MM.1S (cell line): ENCODE measurements around the gene PLD1.
"Not testable (repeated sequence)": the region's sequence is repeated elsewhere in the genome, so short reads cannot be mapped to it uniquely, and the experiment has no call there.

Experiments
- DNase-seq: peaks from one replicate; pipeline ENCODE4 v3.0.0-alpha.2; 2015
- H2AFZ ChIP-seq: fragments of 300-600 bp; sonication (generic); 2 replicates; pipeline ENCODE4 v1.6.0; 2016; ENCODE audit warnings: antibody characterized with exemption, low read length
- H3F3A ChIP-seq: fragments of 300-600 bp; sonication (generic); 2 replicates; pipeline ENCODE4 v1.6.1; 2016; ENCODE audit warnings: mild to moderate bottlenecking, antibody characterized with exemption, low read length, moderate library complexity, mixed read lengths; ENCODE audit not compliant: insufficient read depth
- H3K27ac ChIP-seq: fragments of 300-600 bp; sonication (generic); 2 replicates; pipeline ENCODE4 v1.5.1; 2016; ENCODE audit warnings: mild to moderate bottlenecking, low read length
- H3K27me3 ChIP-seq: fragments of 300-600 bp; sonication (generic); replicated peaks from 2 replicates; pipeline ENCODE4 v1.6.0; 2016; ENCODE audit warnings: low read length; ENCODE audit not compliant: insufficient read depth
- H3K36me3 ChIP-seq: fragments of 300-600 bp; sonication (generic); replicated peaks from 2 replicates; pipeline ENCODE4 v1.6.1; 2016; ENCODE audit warnings: mild to moderate bottlenecking, low read length, mixed read lengths; ENCODE audit not compliant: insufficient read depth
- H3K4me1 ChIP-seq: fragments of 300-600 bp; sonication (generic); 2 replicates; pipeline ENCODE4 v1.6.1; 2016; ENCODE audit warnings: low read length, mixed read lengths
- H3K4me2 ChIP-seq: fragments of 300-600 bp; sonication (generic); 2 replicates; pipeline ENCODE4 v1.6.0; 2016; ENCODE audit warnings: low read depth, low read length
- H3K4me3 ChIP-seq: fragments of 300-600 bp; sonication (generic); 2 replicates; pipeline ENCODE4 v1.5.1; 2016; ENCODE audit warnings: low read length, mixed read lengths
- H3K79me2 ChIP-seq: fragments of 300-600 bp; sonication (generic); 2 replicates; pipeline ENCODE4 v1.6.1; 2016; ENCODE audit warnings: mixed run types, low read length, mixed read lengths
- H3K9ac ChIP-seq: fragments of 300-600 bp; sonication (generic); 2 replicates; pipeline ENCODE4 v1.6.1; 2016; ENCODE audit warnings: low read length, mixed read lengths
- H3K9me2 ChIP-seq: fragments of 300-600 bp; sonication (generic); replicated peaks from 2 replicates; pipeline ENCODE4 v1.6.1; 2016; ENCODE audit warnings: mild to moderate bottlenecking, low read length, mixed read lengths; ENCODE audit not compliant: insufficient read depth
- H3K9me3 ChIP-seq: fragments of 300-600 bp; sonication (generic); replicated peaks from 2 replicates; pipeline ENCODE4 v1.6.1; 2016; ENCODE audit warnings: mild to moderate bottlenecking, low read length, mixed read lengths; ENCODE audit not compliant: insufficient read depth
- H4K20me1 ChIP-seq: fragments of 300-600 bp; sonication (generic); 2 replicates; pipeline ENCODE4 v1.6.1; 2016; ENCODE audit warnings: mild to moderate bottlenecking, low read length, moderate library complexity, mixed read lengths; ENCODE audit not compliant: insufficient read depth
- EZH2 ChIP-seq: fragments of 300-600 bp; sonication (generic); optimal IDR thresholded peaks from 2 replicates; pipeline ENCODE3; 2017; ENCODE audit warnings: low read depth, mild to moderate bottlenecking, antibody characterized with exemption, low read length, mixed read lengths
- EZH2phosphoT487 ChIP-seq: fragments of 300-600 bp; sonication (generic); IDR thresholded peaks from 2 replicates; pipeline ENCODE4 v1.6.1; 2018; ENCODE audit warnings: antibody characterized with exemption, low read length
- TF ChIP-seq, protein P1 (sequence below): fragments of 300-600 bp; sonication (generic); IDR thresholded peaks from 2 replicates; pipeline ENCODE4 v1.5.1; 2016; ENCODE audit warnings: antibody characterized with exemption, low read length, mixed read lengths

The PLD1 gene, protein sequence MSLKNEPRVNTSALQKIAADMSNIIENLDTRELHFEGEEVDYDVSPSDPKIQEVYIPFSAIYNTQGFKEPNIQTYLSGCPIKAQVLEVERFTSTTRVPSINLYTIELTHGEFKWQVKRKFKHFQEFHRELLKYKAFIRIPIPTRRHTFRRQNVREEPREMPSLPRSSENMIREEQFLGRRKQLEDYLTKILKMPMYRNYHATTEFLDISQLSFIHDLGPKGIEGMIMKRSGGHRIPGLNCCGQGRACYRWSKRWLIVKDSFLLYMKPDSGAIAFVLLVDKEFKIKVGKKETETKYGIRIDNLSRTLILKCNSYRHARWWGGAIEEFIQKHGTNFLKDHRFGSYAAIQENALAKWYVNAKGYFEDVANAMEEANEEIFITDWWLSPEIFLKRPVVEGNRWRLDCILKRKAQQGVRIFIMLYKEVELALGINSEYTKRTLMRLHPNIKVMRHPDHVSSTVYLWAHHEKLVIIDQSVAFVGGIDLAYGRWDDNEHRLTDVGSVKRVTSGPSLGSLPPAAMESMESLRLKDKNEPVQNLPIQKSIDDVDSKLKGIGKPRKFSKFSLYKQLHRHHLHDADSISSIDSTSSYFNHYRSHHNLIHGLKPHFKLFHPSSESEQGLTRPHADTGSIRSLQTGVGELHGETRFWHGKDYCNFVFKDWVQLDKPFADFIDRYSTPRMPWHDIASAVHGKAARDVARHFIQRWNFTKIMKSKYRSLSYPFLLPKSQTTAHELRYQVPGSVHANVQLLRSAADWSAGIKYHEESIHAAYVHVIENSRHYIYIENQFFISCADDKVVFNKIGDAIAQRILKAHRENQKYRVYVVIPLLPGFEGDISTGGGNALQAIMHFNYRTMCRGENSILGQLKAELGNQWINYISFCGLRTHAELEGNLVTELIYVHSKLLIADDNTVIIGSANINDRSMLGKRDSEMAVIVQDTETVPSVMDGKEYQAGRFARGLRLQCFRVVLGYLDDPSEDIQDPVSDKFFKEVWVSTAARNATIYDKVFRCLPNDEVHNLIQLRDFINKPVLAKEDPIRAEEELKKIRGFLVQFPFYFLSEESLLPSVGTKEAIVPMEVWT

DNA sequence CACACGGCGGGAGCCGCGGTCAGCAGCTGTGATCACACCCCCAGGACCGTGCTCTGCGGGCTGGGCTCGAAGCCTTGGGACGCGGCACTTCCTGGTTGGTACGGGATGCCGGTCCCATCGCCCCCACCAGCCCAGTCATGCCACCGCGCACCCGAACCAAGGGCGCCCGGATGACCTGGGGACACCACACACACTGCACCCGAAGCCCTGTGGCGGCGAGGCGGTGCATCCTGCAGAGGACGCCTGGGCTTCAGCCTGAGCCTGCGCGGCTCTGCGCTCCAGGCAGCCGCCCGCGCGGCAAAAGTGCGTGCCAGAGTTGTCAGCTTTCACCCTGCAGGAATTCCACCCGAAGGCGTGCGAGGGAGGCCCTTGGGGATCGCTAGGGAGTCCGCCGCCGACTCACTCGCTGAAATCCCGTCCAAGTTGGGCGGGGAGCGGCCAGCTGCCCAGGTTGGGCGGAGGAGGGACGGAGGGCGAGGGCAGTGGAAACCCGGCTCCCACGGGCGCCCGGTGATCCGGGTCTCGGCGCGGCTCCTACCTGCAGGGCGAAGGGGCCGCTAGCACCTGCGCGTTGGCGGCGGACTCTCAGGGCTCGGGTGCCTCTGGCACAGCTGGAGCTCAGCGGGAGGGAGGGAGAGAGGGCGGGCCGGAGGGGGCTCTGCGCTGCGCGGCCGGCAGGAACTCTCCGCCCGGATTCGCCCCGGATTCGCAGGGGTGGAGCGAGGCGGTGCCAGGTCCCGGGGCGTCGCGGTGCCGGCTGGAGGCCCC, at the start of gene PLD1:
Gene PLD1 (minus strand): TSS at position 623 of the 768 bp plus-strand sequence. CDS start 72,432 bp downstream, outside the sequence.
- Histone ChIP-seq H3K9me2 (no peaks in the 10 kb centered on the region), H3K79me2 (no peaks in the 10 kb centered on the region), H3K4me2 (peak within 1 kb of the TSS; percentile 94), H4K20me1 (no peaks in the 10 kb centered on the region), H3K9ac (peak within 1 kb of the TSS; percentile 39; the same call in 1 of the 2 replicates), H3F3A (no peaks in the 10 kb centered on the region), H3K27me3 (no peaks in the 10 kb centered on the region), H3K36me3 (no peaks in the 10 kb centered on the region), H2AFZ (peak within 1 kb of the TSS; percentile 93), H3K9me3 (no peaks in the 10 kb centered on the region), H3K4me1 (no peaks in the 10 kb centered on the region), H3K27ac (no peak within 1 kb of the TSS), H3K4me3 (peak within 1 kb of the TSS; percentile 76)
- peak; percentile 86 for DNase-seq
- TF ChIP-seq, protein P1, sequence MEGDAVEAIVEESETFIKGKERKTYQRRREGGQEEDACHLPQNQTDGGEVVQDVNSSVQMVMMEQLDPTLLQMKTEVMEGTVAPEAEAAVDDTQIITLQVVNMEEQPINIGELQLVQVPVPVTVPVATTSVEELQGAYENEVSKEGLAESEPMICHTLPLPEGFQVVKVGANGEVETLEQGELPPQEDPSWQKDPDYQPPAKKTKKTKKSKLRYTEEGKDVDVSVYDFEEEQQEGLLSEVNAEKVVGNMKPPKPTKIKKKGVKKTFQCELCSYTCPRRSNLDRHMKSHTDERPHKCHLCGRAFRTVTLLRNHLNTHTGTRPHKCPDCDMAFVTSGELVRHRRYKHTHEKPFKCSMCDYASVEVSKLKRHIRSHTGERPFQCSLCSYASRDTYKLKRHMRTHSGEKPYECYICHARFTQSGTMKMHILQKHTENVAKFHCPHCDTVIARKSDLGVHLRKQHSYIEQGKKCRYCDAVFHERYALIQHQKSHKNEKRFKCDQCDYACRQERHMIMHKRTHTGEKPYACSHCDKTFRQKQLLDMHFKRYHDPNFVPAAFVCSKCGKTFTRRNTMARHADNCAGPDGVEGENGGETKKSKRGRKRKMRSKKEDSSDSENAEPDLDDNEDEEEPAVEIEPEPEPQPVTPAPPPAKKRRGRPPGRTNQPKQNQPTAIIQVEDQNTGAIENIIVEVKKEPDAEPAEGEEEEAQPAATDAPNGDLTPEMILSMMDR: no peak; the same call in 1 of the 2 replicates
- no peak for TF ChIP-seq EZH2
- TF ChIP-seq EZH2phosphoT487: no peak

DNA sequence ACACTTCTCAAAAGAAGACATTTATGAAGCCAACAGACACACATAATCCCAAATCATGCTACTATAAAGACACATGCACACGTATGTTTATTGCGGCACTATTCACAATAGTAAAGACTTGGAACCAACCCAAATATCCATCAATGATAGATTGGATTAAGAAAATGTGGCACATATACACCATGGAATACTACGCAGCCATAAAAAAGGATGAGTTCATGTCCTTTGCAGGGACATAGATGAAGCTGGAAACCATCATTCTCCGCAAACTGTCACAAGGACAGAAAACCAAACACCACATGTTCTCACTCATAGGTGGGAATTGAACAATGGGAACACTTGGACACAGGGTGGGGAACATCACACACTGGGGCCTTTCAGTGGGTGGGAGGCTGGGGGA, 48.5 kb upstream of the PLD1 start:
- H3K4me1 ChIP-seq, H3K9me2 ChIP-seq, DNase-seq: not testable (repeated sequence)

DNA sequence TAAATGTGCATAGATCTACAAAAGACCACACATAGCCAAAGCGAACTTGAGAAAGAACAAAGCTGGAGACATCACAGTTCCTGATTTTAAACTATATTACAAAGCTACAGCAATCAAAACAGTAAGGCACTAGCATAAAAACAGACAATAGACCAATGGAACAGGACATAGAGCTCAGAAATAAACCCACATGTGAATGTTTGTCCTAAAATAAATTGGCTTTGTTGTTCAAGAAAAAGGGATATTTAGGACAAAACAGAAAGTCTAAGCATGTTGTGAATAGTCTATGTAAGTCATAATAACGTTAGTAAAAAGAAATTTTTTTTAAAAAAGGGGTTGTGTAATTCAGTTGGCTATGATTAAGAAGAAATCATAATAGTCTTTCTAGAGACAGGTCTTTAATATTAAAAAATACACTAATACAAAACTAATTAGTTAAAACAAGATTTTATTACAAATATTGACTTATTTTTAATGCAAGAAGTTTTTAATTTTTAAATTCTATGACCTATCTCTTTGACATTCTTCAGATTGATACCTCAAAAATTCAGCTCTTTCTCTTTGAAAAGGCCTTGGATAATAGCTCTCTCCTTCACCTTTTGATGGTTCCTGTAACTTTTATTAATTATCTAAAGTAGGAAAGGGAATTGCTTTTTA, 44.5 kb upstream of the PLD1 start:
- Histone ChIP-seq H3K79me2 (no peaks in the 10 kb centered on the region), H3K9me3 (no peaks in the 10 kb centered on the region; the same call in 1 of the 2 replicates), H3K27ac (no peak overlapping the region), H3F3A (no peaks in the 10 kb centered on the region), H4K20me1 (no peaks in the 10 kb centered on the region), H3K4me3 (no peak overlapping the region), H3K4me1 (no peaks in the 10 kb centered on the region), H3K4me2 (no peak overlapping the region), H3K9ac (no peak overlapping the region), H2AFZ (no peak overlapping the region), H3K36me3 (no peaks in the 10 kb centered on the region), H3K9me2 (no peaks in the 10 kb centered on the region), H3K27me3 (no peaks in the 10 kb centered on the region)
- no peak for DNase-seq
- TF ChIP-seq EZH2phosphoT487: no peak
- no peak for TF ChIP-seq EZH2
- TF ChIP-seq, protein P1: no peak

More for the DNA sequence above, 48.5 kb upstream of the PLD1 start:
- not testable (repeated sequence) for H3K27me3 ChIP-seq, H3F3A ChIP-seq, H4K20me1 ChIP-seq, H3K4me3 ChIP-seq, H2AFZ ChIP-seq, H3K79me2 ChIP-seq, H3K27ac ChIP-seq, H3K36me3 ChIP-seq, H3K9ac ChIP-seq, H3K9me3 ChIP-seq, H3K4me2 ChIP-seq
